ENCODE data around the gene OTOGL.

The OTOGL gene

DNA sequence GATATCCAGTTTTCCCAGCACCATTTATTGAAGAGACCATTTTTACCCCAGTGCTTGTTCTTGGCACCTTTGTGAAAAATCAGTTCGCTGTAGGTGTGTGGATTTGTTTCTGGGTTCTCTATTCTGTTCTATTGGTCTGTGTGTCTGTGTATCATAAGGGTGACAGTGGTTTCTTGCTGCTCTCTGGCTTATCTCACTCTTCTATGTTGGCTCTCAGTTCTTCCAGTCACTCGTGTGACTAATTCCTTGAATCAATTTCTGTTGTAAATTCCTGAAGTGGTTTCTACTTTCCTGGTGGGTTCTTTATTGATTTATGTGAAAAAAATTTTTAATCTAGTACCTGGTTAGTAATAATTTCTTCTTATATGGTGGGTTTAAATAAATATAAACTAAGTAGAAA is 58.3 kb downstream of the OTOGL start:
- TF ChIP-seq, protein P1, sequence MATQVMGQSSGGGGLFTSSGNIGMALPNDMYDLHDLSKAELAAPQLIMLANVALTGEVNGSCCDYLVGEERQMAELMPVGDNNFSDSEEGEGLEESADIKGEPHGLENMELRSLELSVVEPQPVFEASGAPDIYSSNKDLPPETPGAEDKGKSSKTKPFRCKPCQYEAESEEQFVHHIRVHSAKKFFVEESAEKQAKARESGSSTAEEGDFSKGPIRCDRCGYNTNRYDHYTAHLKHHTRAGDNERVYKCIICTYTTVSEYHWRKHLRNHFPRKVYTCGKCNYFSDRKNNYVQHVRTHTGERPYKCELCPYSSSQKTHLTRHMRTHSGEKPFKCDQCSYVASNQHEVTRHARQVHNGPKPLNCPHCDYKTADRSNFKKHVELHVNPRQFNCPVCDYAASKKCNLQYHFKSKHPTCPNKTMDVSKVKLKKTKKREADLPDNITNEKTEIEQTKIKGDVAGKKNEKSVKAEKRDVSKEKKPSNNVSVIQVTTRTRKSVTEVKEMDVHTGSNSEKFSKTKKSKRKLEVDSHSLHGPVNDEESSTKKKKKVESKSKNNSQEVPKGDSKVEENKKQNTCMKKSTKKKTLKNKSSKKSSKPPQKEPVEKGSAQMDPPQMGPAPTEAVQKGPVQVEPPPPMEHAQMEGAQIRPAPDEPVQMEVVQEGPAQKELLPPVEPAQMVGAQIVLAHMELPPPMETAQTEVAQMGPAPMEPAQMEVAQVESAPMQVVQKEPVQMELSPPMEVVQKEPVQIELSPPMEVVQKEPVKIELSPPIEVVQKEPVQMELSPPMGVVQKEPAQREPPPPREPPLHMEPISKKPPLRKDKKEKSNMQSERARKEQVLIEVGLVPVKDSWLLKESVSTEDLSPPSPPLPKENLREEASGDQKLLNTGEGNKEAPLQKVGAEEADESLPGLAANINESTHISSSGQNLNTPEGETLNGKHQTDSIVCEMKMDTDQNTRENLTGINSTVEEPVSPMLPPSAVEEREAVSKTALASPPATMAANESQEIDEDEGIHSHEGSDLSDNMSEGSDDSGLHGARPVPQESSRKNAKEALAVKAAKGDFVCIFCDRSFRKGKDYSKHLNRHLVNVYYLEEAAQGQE (IDR thresholded peaks at IDR 0.05; ENCODE audit: insufficient read depth in 1 of 2, low read depth in 2 of 2, low read length in 2 of 2) = no peak
- TF ChIP-seq SIN3A (IDR thresholded peaks at IDR 0.05; ENCODE audit: borderline replicate concordance, insufficient read depth, low read length) (no peak), POLR2AphosphoS5 (IDR thresholded peaks at IDR 0.05; ENCODE audit: low read depth, low read length) (no peak), FOXP2 (optimal IDR thresholded peaks at IDR 0.05; ENCODE audit: borderline replicate concordance, extremely low read depth, extremely low read length, insufficient read depth) (no peak), TAF1 (IDR thresholded peaks at IDR 0.05; ENCODE audit: borderline replicate concordance, insufficient read depth, low read length) (no peak)

DNA sequence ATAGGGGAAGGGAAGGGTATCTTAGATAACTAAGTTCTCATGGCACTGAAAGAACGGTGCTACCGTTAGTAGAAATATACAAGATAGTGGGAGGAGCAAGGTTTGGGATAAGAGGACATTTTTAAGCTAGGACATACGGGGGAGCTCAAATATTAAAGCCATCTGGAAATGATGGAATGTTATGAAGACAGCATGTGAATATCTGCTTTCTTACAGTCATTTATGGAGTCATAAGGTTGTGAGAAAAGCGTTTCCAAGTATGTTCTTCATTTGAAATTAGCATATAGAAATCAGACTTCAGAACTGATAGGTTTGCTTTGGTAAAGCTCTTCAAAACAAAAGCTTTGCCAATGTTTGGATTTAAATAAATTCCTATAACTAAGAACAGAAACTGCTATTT is 62.3 kb downstream of the OTOGL start:
- TF ChIP-seq TAF1 (IDR thresholded peaks at IDR 0.05; ENCODE audit: borderline replicate concordance, insufficient read depth, low read length) = no peak
- TF ChIP-seq SIN3A (IDR thresholded peaks at IDR 0.05; ENCODE audit: borderline replicate concordance, insufficient read depth, low read length) = no peak
- TF ChIP-seq, protein P1 (IDR thresholded peaks at IDR 0.05; ENCODE audit: insufficient read depth in 1 of 2, low read depth in 2 of 2, low read length in 2 of 2) = no peak
- TF ChIP-seq FOXP2 (optimal IDR thresholded peaks at IDR 0.05; ENCODE audit: borderline replicate concordance, extremely low read depth, extremely low read length, insufficient read depth) = no peak
- no peak for TF ChIP-seq POLR2AphosphoS5 (IDR thresholded peaks at IDR 0.05; ENCODE audit: low read depth, low read length)

DNA sequence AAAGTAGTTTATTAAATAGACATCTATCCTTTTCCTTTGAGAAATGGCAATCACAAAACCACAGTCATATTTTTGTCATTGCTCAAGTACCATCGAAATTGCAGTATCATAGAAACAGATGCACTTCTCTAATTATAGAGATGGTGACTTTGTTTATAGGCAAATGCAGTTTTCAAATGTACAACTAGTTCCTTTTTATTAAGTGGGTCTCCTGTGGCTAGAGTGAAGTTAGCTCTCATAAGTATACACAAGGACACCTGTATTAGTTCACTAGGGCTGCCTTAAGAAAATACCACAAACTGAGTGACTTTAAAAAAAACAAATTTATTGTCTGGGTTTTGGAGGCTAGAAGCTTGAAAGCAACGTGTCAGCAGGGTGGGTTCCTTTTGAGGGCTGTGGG is 62.8 kb downstream of the OTOGL start:
- TF ChIP-seq FOXP2 (optimal IDR thresholded peaks at IDR 0.05; ENCODE audit: borderline replicate concordance, extremely low read depth, extremely low read length, insufficient read depth) = no peak
- no peak for TF ChIP-seq SIN3A (IDR thresholded peaks at IDR 0.05; ENCODE audit: borderline replicate concordance, insufficient read depth, low read length)
- no peak for TF ChIP-seq TAF1 (IDR thresholded peaks at IDR 0.05; ENCODE audit: borderline replicate concordance, insufficient read depth, low read length)
- no peak for TF ChIP-seq POLR2AphosphoS5 (IDR thresholded peaks at IDR 0.05; ENCODE audit: low read depth, low read length)
- TF ChIP-seq, protein P1 (IDR thresholded peaks at IDR 0.05; ENCODE audit: insufficient read depth in 1 of 2, low read depth in 2 of 2, low read length in 2 of 2) = no peak

DNA sequence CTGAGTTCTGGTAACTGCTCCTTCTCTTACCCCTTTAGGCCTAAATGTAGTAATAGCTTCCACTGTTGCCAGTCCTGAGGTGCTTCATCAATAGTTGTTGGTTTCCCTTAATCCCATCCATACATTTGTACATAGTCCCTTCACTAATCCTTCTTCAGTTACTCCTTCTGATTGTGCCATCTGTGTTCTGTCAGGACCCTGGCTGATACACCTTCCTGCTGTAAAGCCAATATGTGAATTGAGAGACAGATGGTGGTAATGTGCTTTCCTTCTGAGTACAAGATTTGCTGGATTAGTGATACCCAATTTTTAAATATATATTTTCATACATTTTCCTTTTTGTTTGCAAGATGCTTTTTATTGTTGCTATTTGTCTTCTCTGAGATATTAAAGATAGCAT is 66.4 kb downstream of the OTOGL start:
- TF ChIP-seq SIN3A (IDR thresholded peaks at IDR 0.05; ENCODE audit: borderline replicate concordance, insufficient read depth, low read length) = no peak

DNA sequence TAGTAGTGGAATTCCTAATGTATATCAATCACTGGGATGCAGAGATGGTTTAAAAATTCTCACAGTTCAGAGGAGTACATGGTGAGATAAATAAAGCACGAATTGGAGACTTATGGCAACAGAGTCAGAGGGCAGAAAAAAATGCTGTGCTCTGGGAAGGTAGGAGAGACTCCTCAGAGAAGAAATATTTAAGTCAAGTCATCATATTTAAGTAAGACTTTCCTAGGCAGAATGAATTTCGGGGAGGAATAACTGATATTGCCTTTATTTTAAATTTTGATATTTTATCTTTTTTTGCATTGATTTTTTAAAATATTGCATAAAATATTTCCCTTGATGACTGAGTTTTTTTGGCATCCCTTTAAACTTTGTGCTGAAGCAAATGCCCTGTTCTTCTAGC is 67.4 kb downstream of the OTOGL start:
- TF ChIP-seq SIN3A (IDR thresholded peaks at IDR 0.05; ENCODE audit: borderline replicate concordance, insufficient read depth, low read length) = no peak

DNA sequence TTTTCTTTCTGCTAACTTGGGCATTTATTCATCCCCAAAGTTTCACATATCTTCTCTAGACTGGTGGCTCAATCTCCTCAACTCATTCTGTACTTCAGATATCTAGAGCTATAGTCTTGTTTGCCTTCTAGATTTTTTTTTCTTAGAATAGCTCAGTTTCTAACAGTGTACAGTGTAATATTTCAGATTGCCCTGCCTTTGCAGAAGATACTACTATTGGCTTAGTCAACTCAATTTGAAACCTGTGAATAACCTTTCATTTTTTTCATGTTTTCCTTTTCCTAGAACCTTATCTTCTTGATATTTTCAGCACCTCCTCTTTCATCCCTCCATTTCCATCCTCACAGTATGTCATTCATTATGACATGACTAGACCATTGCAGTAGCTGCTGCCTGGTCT is 69.6 kb downstream of the OTOGL start:
- TF ChIP-seq FOXP2 (optimal IDR thresholded peaks at IDR 0.05; ENCODE audit: borderline replicate concordance, extremely low read depth, extremely low read length, insufficient read depth) (no peak), POLR2AphosphoS5 (IDR thresholded peaks at IDR 0.05; ENCODE audit: low read depth, low read length) (no peak), SIN3A (IDR thresholded peaks at IDR 0.05; ENCODE audit: borderline replicate concordance, insufficient read depth, low read length) (no peak), TAF1 (IDR thresholded peaks at IDR 0.05; ENCODE audit: borderline replicate concordance, insufficient read depth, low read length) (no peak)

DNA sequence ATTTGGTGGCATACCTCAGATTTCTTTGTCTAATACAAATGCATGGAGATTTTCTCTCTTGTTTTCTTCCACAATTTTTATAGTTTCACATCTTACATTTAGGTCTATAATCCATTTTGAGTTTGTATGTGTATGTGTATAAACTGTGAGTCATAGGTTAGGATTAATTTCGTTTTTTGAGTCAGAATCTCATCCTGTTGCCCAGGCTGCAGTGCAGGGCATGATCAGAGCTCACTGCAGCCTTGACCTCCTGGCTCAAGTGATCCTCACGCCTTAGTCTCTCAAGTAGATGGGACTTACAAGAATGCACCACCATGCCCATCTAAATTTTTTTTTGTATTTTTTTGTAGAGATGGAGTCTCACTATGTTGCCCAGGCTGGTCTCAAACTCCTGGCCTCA is 71.6 kb downstream of the OTOGL start:
- TF ChIP-seq POLR2AphosphoS5 (IDR thresholded peaks at IDR 0.05; ENCODE audit: low read depth, low read length) (no peak), TAF1 (IDR thresholded peaks at IDR 0.05; ENCODE audit: borderline replicate concordance, insufficient read depth, low read length) (no peak), SIN3A (IDR thresholded peaks at IDR 0.05; ENCODE audit: borderline replicate concordance, insufficient read depth, low read length) (no peak), FOXP2 (optimal IDR thresholded peaks at IDR 0.05; ENCODE audit: borderline replicate concordance, extremely low read depth, extremely low read length, insufficient read depth) (no peak)
- TF ChIP-seq, protein P1 (IDR thresholded peaks at IDR 0.05; ENCODE audit: insufficient read depth in 1 of 2, low read depth in 2 of 2, low read length in 2 of 2) = no peak
